Loucy (cell line): ENCODE data around the gene CAMK2N1.

Experiments
- H2AFZ ChIP-seq: fragments of 200-600 bp; sonication (generic); 2 replicates; pipeline ENCODE4 v1.6.0; 2016; ENCODE audit warnings: antibody characterized with exemption, mild to moderate bottlenecking, low read length, moderate library complexity
- H3F3A ChIP-seq: fragments of 200-600 bp; 2 replicates; pipeline ENCODE4 v1.6.0; 2016; ENCODE audit warnings: antibody characterized with exemption, low read depth, mild to moderate bottlenecking
- H3K27me3 ChIP-seq: fragments of 200-600 bp; sonication (generic); 2 replicates; pipeline ENCODE4 v1.6.1; 2014; ENCODE audit warnings: low read length, mild to moderate bottlenecking; ENCODE audit not compliant: insufficient read depth, poor library complexity, severe bottlenecking
- H3K36me3 ChIP-seq: fragments of 200-600 bp; sonication (generic); 2 replicates; pipeline ENCODE4 v1.6.1; 2016; ENCODE audit warnings: low read length; ENCODE audit not compliant: insufficient read depth
- H3K4me1 ChIP-seq: fragments of 200-600 bp; sonication (generic); 2 replicates; pipeline ENCODE4 v1.5.1; 2014; ENCODE audit warnings: low read length, mild to moderate bottlenecking; ENCODE audit not compliant: insufficient read depth, poor library complexity, severe bottlenecking
- H3K4me2 ChIP-seq: fragments of 200-600 bp; sonication (generic); 2 replicates; pipeline ENCODE4 v1.6.0; 2014; ENCODE audit warnings: antibody characterized with exemption, low read length, low read depth, mild to moderate bottlenecking; ENCODE audit not compliant: poor library complexity, severe bottlenecking
- H3K4me3 ChIP-seq: fragments of 200-600 bp; sonication (generic); 2 replicates; pipeline ENCODE4 v1.5.1; 2014; ENCODE audit warnings: low read length, mild to moderate bottlenecking, mixed read lengths; ENCODE audit not compliant: poor library complexity, severe bottlenecking
- H3K79me2 ChIP-seq: fragments of 200-600 bp; sonication (generic); 2 replicates; pipeline ENCODE4 v1.6.1; 2014; ENCODE audit warnings: low read length; ENCODE audit not compliant: insufficient read depth
- H3K9ac ChIP-seq: fragments of 200-600 bp; sonication (generic); 2 replicates; pipeline ENCODE4 v1.6.0; 2014; ENCODE audit warnings: mild to moderate bottlenecking, low read depth, low read length, moderate library complexity; ENCODE audit not compliant: poor library complexity, severe bottlenecking
- H3K9me2 ChIP-seq: fragments of 200-600 bp; sonication (generic); replicated peaks from 2 replicates; pipeline ENCODE4 v1.6.1; 2016; ENCODE audit warnings: low read depth, low read length, mixed read lengths
- H3K9me3 ChIP-seq: fragments of 200-600 bp; sonication (generic); 2 replicates; pipeline ENCODE4 v1.6.1; 2014; ENCODE audit warnings: mild to moderate bottlenecking, antibody characterized with exemption, low read length, low read depth; ENCODE audit not compliant: insufficient read depth
- H4K20me1 ChIP-seq: fragments of 200-600 bp; sonication (generic); 2 replicates; pipeline ENCODE4 v1.6.0; 2014; ENCODE audit warnings: antibody characterized with exemption, low read length, mild to moderate bottlenecking; ENCODE audit not compliant: insufficient read depth, poor library complexity, severe bottlenecking
- CTCF ChIP-seq: fragments of 200-600 bp; sonication (generic); conservative IDR thresholded peaks from 2 replicates; pipeline ENCODE4 v1.5.1; 2014; ENCODE audit warnings: mild to moderate bottlenecking, antibody characterized with exemption, low read length
- EZH2phosphoT487 ChIP-seq: fragments of 200-600 bp; IDR thresholded peaks from 2 replicates; pipeline ENCODE4 v1.6.1; 2018; ENCODE audit warnings: antibody characterized with exemption, mild to moderate bottlenecking, moderate library complexity, borderline replicate concordance

CAMK2N1 gene

GRCh38 chr1:20507248-20507563, 21.2 kb upstream of the CAMK2N1 start:
- TF ChIP-seq CTCF (no peak), EZH2phosphoT487 (no peak)
- Histone ChIP-seq H2AFZ (peak overlapping the region; percentile 96), H3K9me2 (no peaks in the 10 kb centered on the region), H3K9me3 (no peaks in the 10 kb centered on the region), H3F3A (no peaks in the 10 kb centered on the region), H3K4me1 (peaks cover 30% of the 10 kb centered on the region), H3K4me2 (peak overlapping the region; percentile 84), H3K27me3 (peaks cover 38% of the 10 kb centered on the region), H3K79me2 (peaks cover 36% of the 10 kb centered on the region), H4K20me1 (no peaks in the 10 kb centered on the region), H3K36me3 (peaks cover 1% of the 10 kb centered on the region; the same call in 1 of the 2 replicates), H3K9ac (peak overlapping the region; percentile 79), H3K4me3 (peak overlapping the region; percentile 94)

GRCh38 chr1:20505488-20505887, 19.5 kb upstream of the CAMK2N1 start:
- Histone ChIP-seq H3K79me2 (peaks cover 36% of the 10 kb centered on the region), H3K36me3 (peaks cover 18% of the 10 kb centered on the region; the same call in 1 of the 2 replicates), H4K20me1 (no peaks in the 10 kb centered on the region), H3K4me2 (peak overlapping the region; percentile 84), H3K4me3 (peak overlapping the region; percentile 94), H3K4me1 (peaks cover 23% of the 10 kb centered on the region), H3K9me2 (no peaks in the 10 kb centered on the region), H3K9ac (peak overlapping the region; percentile 26), H3K27me3 (peaks cover 21% of the 10 kb centered on the region), H2AFZ (no peak overlapping the region), H3F3A (no peaks in the 10 kb centered on the region), H3K9me3 (no peaks in the 10 kb centered on the region)
- TF ChIP-seq CTCF, result no peak
- TF ChIP-seq EZH2phosphoT487, result no peak

GRCh38 chr1:20500716-20501115, 14.7 kb upstream of the CAMK2N1 start:
- Histone ChIP-seq H2AFZ (no peak overlapping the region), H3K9ac (no peak overlapping the region), H3K27me3 (no peaks in the 10 kb centered on the region), H3F3A (no peaks in the 10 kb centered on the region), H3K36me3 (peaks cover 40% of the 10 kb centered on the region; the same call in 1 of the 2 replicates), H3K9me2 (no peaks in the 10 kb centered on the region), H3K9me3 (no peaks in the 10 kb centered on the region), H3K4me3 (no peak overlapping the region), H3K79me2 (peaks cover 16% of the 10 kb centered on the region), H4K20me1 (no peaks in the 10 kb centered on the region), H3K4me1 (peaks cover 15% of the 10 kb centered on the region), H3K4me2 (no peak overlapping the region)
- TF ChIP-seq CTCF, result no peak
- TF ChIP-seq EZH2phosphoT487, result no peak
